ENCODE measurements around the gene ZC3H4. TPM values are rescaled to one million over a fixed set of nuclear protein-coding genes. Genes with fewer than 3 reads are reported as not detected.

ZC3H4 gene
- total RNA-seq, 1 donor from 2014 or later: 49.3 TPM

- no peaks in the 10 kb centered on the region for H3K27me3 ChIP-seq (ENCODE audit: low read depth)
- peaks cover 62% of the 10 kb centered on the region for H3K4me1 ChIP-seq
- TF ChIP-seq CTCF (IDR thresholded peaks at IDR 0.05): no peak
- no peaks in the 10 kb centered on the region for H3K9me3 ChIP-seq
- H3K36me3 ChIP-seq: peaks cover 38% of the 10 kb centered on the region
- peak in 1 of 2 donors; percentile 2 for ATAC-seq
- peak overlapping the region; percentile 84 for H3K27ac ChIP-seq
- DNase-seq: no peak
- no peak overlapping the region for H3K4me3 ChIP-seq
- intact Hi-C loops (cut with DNase I): no loop called here
These were observed 18.0 kb downstream of the ZC3H4 start for GRCh38 chr19:47095476-47096099.

DNA sequence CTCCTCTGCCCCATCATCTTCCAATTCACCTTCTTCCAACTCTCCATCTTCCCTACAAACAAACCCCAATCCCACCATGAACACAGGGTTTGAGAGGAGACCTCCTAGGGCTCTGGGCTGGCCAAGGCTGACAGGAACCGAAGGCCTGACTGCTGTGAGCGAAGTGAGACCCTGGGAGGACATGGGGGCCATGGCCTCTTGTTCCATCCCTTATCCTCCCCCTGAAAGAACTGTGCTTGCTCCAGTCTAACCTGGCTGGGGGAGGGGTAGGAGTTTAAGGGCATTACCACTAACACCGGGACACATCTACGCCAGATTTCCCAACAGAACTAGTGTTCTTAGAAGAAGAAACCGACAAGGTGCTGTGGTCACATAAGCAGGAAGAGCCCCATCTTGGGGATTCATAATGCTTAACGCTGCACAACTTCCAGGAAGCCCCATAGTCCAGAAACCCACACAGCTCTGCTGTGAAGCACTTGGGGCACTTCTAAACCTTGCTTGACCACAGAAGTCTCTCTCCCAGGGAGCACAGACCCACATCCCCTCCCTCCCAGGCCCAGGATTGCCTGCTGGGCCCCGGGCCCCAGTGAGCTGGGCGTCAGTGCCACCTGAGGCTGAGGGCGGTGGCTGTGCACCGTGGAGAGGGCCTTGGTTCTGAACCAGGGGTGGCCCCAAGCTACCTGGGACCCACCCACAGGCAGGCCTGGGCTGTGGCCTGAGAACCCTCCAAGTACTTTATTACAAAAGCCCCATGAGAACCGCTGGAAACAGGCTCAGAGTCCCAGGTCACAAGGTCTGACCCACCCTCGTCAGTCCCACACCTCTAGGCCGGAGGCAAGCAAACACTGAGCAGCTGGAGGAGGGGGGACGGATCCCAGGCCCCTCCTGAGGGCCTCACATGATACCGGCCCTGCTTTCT, 18.8 kb downstream of the ZC3H4 start:
- TF ChIP-seq CTCF (IDR thresholded peaks at IDR 0.05): no peak
- ATAC-seq (peak; percentile 79 to 86), DNase-seq (peak; percentile 85)
- Histone ChIP-seq H3K9me3 (no peaks in the 10 kb centered on the region), H3K4me1 (peaks cover 62% of the 10 kb centered on the region), H3K27me3 (ENCODE audit: low read depth) (no peaks in the 10 kb centered on the region), H3K27ac (peak overlapping the region; percentile 84), H3K4me3 (no peak overlapping the region), H3K36me3 (peaks cover 46% of the 10 kb centered on the region)
- intact Hi-C loops (cut with DNase I): no loop called here

GRCh38 chr19:47093841-47094240, 19.7 kb downstream of the ZC3H4 start:
- Histone ChIP-seq H3K4me3 (no peak overlapping the region), H3K27ac (peak overlapping the region; percentile 84), H3K9me3 (no peaks in the 10 kb centered on the region), H3K4me1 (peaks cover 54% of the 10 kb centered on the region), H3K36me3 (peaks cover 55% of the 10 kb centered on the region), H3K27me3 (ENCODE audit: low read depth) (no peaks in the 10 kb centered on the region)
- TF ChIP-seq CTCF (IDR thresholded peaks at IDR 0.05): no peak
- DNase-seq (no peak), ATAC-seq (no peak)
- intact Hi-C loops (cut with DNase I): no loop called here

DNA sequence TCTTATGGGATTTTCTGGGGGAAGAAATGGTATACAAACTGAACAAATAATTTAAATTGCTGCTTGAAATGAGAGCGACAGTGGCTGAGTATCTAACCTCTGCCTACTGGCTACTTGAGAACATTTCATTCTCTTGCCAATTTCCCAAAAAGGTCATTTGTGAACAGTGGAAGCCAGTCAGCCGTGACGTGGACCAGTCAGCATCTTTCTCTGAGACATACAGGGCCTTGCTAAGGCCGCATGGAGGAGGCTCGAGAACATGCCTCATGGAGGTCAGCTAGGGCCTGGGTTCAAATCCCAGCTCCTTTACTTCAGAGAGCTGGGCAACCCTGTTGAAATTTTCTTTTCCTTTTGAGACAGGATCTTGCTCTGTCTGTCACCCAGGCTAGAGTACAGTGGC, 20.3 kb downstream of the ZC3H4 start:
- no peak for DNase-seq
- no peak overlapping the region for H3K4me3 ChIP-seq
- H3K27me3 ChIP-seq (ENCODE audit: low read depth): no peaks in the 10 kb centered on the region
- H3K36me3 ChIP-seq: peaks cover 61% of the 10 kb centered on the region
- H3K4me1 ChIP-seq: peaks cover 49% of the 10 kb centered on the region
- intact Hi-C loops (cut with DNase I): no loop called here
- peak overlapping the region; percentile 84 for H3K27ac ChIP-seq
- TF ChIP-seq CTCF (IDR thresholded peaks at IDR 0.05): no peak
- ATAC-seq: no peak
- H3K9me3 ChIP-seq: no peaks in the 10 kb centered on the region

GRCh38 chr19:47089767-47090350, 23.7 kb downstream of the ZC3H4 start:
- ATAC-seq (no peak), DNase-seq (no peak)
- intact Hi-C loops (cut with DNase I): no loop called here
- TF ChIP-seq CTCF (IDR thresholded peaks at IDR 0.05): no peak
- Histone ChIP-seq H3K36me3 (peaks cover 95% of the 10 kb centered on the region), H3K4me3 (no peak overlapping the region), H3K27me3 (ENCODE audit: low read depth) (no peaks in the 10 kb centered on the region), H3K9me3 (no peaks in the 10 kb centered on the region), H3K4me1 (peaks cover 15% of the 10 kb centered on the region), H3K27ac (no peak overlapping the region)

Data from lower lobe of right lung (tissue), 2 donors.